SK-N-SH treated with all-trans-retinoic acid at 6 μM for 48 hours (cell line): ENCODE measurements around the gene ARMC2.

Experiments used
- ATAC-seq: fragments of 200-7000 bp; cut with Tn5 transposase; 3 replicates; pipeline ENCODE4 v1.9.1; 2020; ENCODE audit warnings: mild to moderate bottlenecking, moderate library complexity
- ARNTL ChIP-seq: fragments of 450-650 bp; formaldehyde crosslinking; IDR thresholded peaks from 2 replicates; pipeline ENCODE4 v1.5.0; 2020; ENCODE audit warnings: low read depth, mild to moderate bottlenecking, moderate library complexity, borderline replicate concordance
- BACH2 ChIP-seq: fragments of 250-450 bp; sonication (Bioruptor Pico); IDR thresholded peaks from 2 replicates; pipeline ENCODE4 v1.9.0; 2021; ENCODE audit warnings: mild to moderate bottlenecking, borderline replicate concordance
- CSDC2 ChIP-seq: fragments of 250-450 bp; sonication (Bioruptor Pico); IDR thresholded peaks from 2 replicates; pipeline ENCODE4 v1.5.0; 2020; ENCODE audit warnings: mild to moderate bottlenecking, moderate library complexity
- ESRRG ChIP-seq: fragments of 250-450 bp; sonication (Bioruptor Pico); IDR thresholded peaks from 2 replicates; pipeline ENCODE4 v1.6.1; 2021; ENCODE audit warnings: mild to moderate bottlenecking
- GLIS3 ChIP-seq: fragments of 250-450 bp; sonication (Bioruptor Pico); IDR thresholded peaks from 2 replicates; pipeline ENCODE4 v1.5.0; 2020; ENCODE audit warnings: mild to moderate bottlenecking, moderate library complexity
- ISL1 ChIP-seq: fragments of 250-450 bp; sonication (Bioruptor Pico); IDR thresholded peaks from 2 replicates; pipeline ENCODE4 v2.1.2; 2022; ENCODE audit warnings: mild to moderate bottlenecking, moderate library complexity
- OSR1 ChIP-seq: fragments of 250-450 bp; sonication (Bioruptor Pico); IDR thresholded peaks from 2 replicates; pipeline ENCODE4 v1.8.0; 2022; ENCODE audit warnings: moderate library complexity, mild to moderate bottlenecking, inconsistent platforms
- PPARA ChIP-seq: fragments of 250-450 bp; sonication (Bioruptor Pico); IDR thresholded peaks from 2 replicates; pipeline ENCODE4 v1.5.0; 2020; ENCODE audit warnings: mild to moderate bottlenecking, borderline replicate concordance
- RARB ChIP-seq: fragments of 250-450 bp; sonication (Bioruptor Pico); IDR thresholded peaks from 2 replicates; pipeline ENCODE4 v1.8.0; 2021; ENCODE audit warnings: mild to moderate bottlenecking, moderate library complexity
- SNAI2 ChIP-seq: fragments of 250-450 bp; sonication (Bioruptor Pico); IDR thresholded peaks from 2 replicates; pipeline ENCODE4 v1.5.0; 2020; ENCODE audit warnings: mild to moderate bottlenecking, moderate library complexity
- TCF4 ChIP-seq: fragments of 250-450 bp; sonication (Bioruptor Pico); IDR thresholded peaks from 2 replicates; pipeline ENCODE4 v1.8.0; 2021; ENCODE audit warnings: mild to moderate bottlenecking, moderate library complexity, borderline replicate concordance
- TOX ChIP-seq: fragments of 250-450 bp; sonication (Bioruptor Pico); IDR thresholded peaks from 2 replicates; pipeline ENCODE4 v1.8.0; 2021; ENCODE audit warnings: mild to moderate bottlenecking, moderate library complexity, borderline replicate concordance
- ZC3H10 ChIP-seq: fragments of 250-450 bp; sonication (Bioruptor Pico); IDR thresholded peaks from 2 replicates; pipeline ENCODE4 v1.5.1; 2021; ENCODE audit warnings: mild to moderate bottlenecking, moderate library complexity
- ZFP3 ChIP-seq: fragments of 250-450 bp; sonication (Bioruptor Pico); IDR thresholded peaks from 2 replicates; pipeline ENCODE4 v1.5.0; 2020; ENCODE audit warnings: mild to moderate bottlenecking, moderate library complexity
- ZNF565 ChIP-seq: fragments of 450-650 bp; formaldehyde crosslinking; conservative IDR thresholded peaks from 2 replicates; pipeline ENCODE4 v1.5.0; 2020; ENCODE audit warnings: low read depth, mild to moderate bottlenecking, moderate library complexity
- ZNF70 ChIP-seq: fragments of 450-650 bp; formaldehyde crosslinking; IDR thresholded peaks from 2 replicates; pipeline ENCODE4 v1.5.0; 2020; ENCODE audit warnings: mild to moderate bottlenecking, moderate library complexity
- ZNF8 ChIP-seq: fragments of 450-650 bp; formaldehyde crosslinking; IDR thresholded peaks from 2 replicates; pipeline ENCODE4 v1.5.0; 2020; ENCODE audit warnings: mild to moderate bottlenecking, moderate library complexity
- TF ChIP-seq, protein P1 (sequence below): fragments of 250-450 bp; sonication (Bioruptor Pico); IDR thresholded peaks from 2 replicates; pipeline ENCODE4 v1.8.0; 2021; ENCODE audit warnings: low read depth, mild to moderate bottlenecking, moderate library complexity, borderline replicate concordance
- TF ChIP-seq, protein P2 (sequence below): fragments of 250-450 bp; sonication (Bioruptor Pico); IDR thresholded peaks from 2 replicates; pipeline ENCODE4 v1.5.0; 2020; ENCODE audit warnings: mild to moderate bottlenecking, moderate library complexity
- TF ChIP-seq, protein P3 (sequence below): fragments of 250-450 bp; sonication (Bioruptor Pico); IDR thresholded peaks from 2 replicates; pipeline ENCODE4 v1.5.1; 2021; ENCODE audit warnings: mild to moderate bottlenecking, moderate library complexity
- TF ChIP-seq, protein P4 (sequence below): fragments of 250-450 bp; sonication (Bioruptor Pico); IDR thresholded peaks from 2 replicates; pipeline ENCODE4 v1.8.0; 2020; ENCODE audit warnings: mild to moderate bottlenecking, moderate library complexity, borderline replicate concordance
- TF ChIP-seq, protein P5 (sequence below): fragments of 250-450 bp; sonication (Bioruptor Pico); IDR thresholded peaks from 2 replicates; pipeline ENCODE4 v1.5.1; 2020; ENCODE audit warnings: low read depth, mild to moderate bottlenecking, moderate library complexity

Gene ARMC2

DNA sequence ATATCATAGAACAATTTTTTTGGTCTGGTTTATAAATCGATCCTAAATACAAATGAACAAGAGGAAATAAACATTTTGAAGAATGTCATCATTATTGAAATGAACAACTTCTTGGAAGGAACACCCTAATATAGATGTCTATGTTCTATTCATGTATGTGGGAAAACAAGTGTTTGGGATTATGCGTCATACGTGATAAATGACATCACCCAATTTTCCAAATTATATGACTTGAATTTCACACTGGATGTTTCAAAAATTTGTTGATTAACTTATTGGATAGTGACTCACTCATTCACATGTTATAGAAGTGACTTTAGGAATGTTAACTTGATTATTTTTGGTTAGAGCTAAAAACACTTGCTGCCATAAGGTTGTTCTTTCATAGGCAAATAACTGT lies 18.6 kb downstream of the ARMC2 start:
- no peak for TF ChIP-seq TOX
- TF ChIP-seq SNAI2 (CRISPR knock-in tag) = no peak
- no peak for TF ChIP-seq ARNTL (CRISPR knock-in tag)
- TF ChIP-seq ESRRG = no peak
- TF ChIP-seq RARB (CRISPR knock-in tag) = no peak
- no peak for TF ChIP-seq GLIS3 (CRISPR knock-in tag)
- TF ChIP-seq, protein P1, sequence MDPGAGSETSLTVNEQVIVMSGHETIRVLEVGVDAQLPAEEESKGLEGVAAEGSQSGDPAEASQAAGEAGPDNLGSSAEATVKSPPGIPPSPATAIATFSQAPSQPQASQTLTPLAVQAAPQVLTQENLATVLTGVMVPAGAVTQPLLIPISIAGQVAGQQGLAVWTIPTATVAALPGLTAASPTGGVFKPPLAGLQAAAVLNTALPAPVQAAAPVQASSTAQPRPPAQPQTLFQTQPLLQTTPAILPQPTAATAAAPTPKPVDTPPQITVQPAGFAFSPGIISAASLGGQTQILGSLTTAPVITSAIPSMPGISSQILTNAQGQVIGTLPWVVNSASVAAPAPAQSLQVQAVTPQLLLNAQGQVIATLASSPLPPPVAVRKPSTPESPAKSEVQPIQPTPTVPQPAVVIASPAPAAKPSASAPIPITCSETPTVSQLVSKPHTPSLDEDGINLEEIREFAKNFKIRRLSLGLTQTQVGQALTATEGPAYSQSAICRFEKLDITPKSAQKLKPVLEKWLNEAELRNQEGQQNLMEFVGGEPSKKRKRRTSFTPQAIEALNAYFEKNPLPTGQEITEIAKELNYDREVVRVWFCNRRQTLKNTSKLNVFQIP = no peak
- TF ChIP-seq ZFP3 (CRISPR knock-in tag) = no peak
- no peak for TF ChIP-seq ZNF8
- TF ChIP-seq ISL1 = no peak
- no peak for TF ChIP-seq BACH2 (CRISPR knock-in tag)
- no peak for TF ChIP-seq CSDC2
- TF ChIP-seq, protein P2, sequence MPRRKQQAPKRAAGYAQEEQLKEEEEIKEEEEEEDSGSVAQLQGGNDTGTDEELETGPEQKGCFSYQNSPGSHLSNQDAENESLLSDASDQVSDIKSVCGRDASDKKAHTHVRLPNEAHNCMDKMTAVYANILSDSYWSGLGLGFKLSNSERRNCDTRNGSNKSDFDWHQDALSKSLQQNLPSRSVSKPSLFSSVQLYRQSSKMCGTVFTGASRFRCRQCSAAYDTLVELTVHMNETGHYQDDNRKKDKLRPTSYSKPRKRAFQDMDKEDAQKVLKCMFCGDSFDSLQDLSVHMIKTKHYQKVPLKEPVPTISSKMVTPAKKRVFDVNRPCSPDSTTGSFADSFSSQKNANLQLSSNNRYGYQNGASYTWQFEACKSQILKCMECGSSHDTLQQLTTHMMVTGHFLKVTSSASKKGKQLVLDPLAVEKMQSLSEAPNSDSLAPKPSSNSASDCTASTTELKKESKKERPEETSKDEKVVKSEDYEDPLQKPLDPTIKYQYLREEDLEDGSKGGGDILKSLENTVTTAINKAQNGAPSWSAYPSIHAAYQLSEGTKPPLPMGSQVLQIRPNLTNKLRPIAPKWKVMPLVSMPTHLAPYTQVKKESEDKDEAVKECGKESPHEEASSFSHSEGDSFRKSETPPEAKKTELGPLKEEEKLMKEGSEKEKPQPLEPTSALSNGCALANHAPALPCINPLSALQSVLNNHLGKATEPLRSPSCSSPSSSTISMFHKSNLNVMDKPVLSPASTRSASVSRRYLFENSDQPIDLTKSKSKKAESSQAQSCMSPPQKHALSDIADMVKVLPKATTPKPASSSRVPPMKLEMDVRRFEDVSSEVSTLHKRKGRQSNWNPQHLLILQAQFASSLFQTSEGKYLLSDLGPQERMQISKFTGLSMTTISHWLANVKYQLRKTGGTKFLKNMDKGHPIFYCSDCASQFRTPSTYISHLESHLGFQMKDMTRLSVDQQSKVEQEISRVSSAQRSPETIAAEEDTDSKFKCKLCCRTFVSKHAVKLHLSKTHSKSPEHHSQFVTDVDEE = no peak
- TF ChIP-seq PPARA = no peak
- TF ChIP-seq ZNF70 (CRISPR knock-in tag) = no peak
- no peak for TF ChIP-seq ZNF565
- TF ChIP-seq TCF4 (CRISPR knock-in tag) = no peak
- TF ChIP-seq ZC3H10 = no peak
- TF ChIP-seq, protein P3, sequence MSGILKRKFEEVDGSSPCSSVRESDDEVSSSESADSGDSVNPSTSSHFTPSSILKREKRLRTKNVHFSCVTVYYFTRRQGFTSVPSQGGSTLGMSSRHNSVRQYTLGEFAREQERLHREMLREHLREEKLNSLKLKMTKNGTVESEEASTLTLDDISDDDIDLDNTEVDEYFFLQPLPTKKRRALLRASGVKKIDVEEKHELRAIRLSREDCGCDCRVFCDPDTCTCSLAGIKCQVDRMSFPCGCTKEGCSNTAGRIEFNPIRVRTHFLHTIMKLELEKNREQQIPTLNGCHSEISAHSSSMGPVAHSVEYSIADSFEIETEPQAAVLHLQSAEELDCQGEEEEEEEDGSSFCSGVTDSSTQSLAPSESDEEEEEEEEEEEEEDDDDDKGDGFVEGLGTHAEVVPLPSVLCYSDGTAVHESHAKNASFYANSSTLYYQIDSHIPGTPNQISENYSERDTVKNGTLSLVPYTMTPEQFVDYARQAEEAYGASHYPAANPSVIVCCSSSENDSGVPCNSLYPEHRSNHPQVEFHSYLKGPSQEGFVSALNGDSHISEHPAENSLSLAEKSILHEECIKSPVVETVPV = no peak
- TF ChIP-seq, protein P4, sequence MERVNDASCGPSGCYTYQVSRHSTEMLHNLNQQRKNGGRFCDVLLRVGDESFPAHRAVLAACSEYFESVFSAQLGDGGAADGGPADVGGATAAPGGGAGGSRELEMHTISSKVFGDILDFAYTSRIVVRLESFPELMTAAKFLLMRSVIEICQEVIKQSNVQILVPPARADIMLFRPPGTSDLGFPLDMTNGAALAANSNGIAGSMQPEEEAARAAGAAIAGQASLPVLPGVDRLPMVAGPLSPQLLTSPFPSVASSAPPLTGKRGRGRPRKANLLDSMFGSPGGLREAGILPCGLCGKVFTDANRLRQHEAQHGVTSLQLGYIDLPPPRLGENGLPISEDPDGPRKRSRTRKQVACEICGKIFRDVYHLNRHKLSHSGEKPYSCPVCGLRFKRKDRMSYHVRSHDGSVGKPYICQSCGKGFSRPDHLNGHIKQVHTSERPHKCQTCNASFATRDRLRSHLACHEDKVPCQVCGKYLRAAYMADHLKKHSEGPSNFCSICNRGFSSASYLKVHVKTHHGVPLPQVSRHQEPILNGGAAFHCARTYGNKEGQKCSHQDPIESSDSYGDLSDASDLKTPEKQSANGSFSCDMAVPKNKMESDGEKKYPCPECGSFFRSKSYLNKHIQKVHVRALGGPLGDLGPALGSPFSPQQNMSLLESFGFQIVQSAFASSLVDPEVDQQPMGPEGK (CRISPR knock-in tag) = no peak
- TF ChIP-seq, all 23 proteins: peak for 0
- ATAC-seq = no peak

DNA sequence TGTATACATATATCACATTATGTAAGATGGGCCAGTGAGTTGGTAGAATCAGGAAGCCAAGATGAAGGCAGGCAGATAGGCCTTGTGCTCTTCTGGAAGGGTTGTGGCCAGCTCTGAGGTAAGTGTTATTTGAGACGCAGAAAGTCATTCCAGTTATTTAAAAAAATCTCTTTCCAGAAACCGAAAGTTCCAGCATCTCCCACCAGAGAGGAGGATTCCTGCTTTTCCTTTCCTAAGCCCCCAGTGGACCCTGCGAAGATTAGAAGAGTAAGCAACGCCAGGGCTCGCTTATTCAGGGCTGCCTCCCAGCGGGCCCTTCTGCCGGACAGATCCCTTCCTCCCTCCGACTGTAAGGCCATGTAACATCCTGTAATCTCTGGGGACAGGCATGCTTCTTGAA lies 20.4 kb downstream of the ARMC2 start:
- TF ChIP-seq, protein P5, sequence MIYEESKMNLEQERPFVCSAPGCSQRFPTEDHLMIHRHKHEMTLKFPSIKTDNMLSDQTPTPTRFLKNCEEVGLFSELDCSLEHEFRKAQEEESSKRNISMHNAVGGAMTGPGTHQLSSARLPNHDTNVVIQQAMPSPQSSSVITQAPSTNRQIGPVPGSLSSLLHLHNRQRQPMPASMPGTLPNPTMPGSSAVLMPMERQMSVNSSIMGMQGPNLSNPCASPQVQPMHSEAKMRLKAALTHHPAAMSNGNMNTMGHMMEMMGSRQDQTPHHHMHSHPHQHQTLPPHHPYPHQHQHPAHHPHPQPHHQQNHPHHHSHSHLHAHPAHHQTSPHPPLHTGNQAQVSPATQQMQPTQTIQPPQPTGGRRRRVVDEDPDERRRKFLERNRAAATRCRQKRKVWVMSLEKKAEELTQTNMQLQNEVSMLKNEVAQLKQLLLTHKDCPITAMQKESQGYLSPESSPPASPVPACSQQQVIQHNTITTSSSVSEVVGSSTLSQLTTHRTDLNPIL = no peak
- TF ChIP-seq OSR1 (CRISPR knock-in tag) (no peak), ARNTL (CRISPR knock-in tag) (no peak), SNAI2 (CRISPR knock-in tag) (no peak)
- TF ChIP-seq, protein P4 (CRISPR knock-in tag) = no peak
- TF ChIP-seq, all 23 proteins: peak for 0
- no peak for ATAC-seq

DNA sequence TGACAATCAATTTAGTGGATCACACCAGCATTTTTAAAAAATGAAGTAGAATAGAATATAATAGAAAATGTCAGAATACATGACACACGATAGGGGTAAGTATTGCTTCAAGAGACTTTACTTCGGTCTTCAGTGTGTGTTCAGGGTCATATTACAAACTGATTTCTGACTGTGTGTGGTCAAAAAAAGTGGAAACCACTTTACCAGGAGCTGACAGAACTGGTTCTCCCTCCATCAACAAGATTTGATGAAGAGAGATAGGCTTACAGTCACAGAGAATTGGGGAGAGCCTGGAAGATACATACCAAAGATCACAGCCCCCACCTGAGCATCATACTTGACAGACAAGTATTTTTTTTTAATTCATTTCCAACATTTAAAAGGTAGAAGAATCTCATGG lies 21.7 kb downstream of the ARMC2 start:
- no peak for ATAC-seq

More for the DNA sequence above, 21.7 kb downstream of the ARMC2 start:
- TF ChIP-seq TOX (no peak), RARB (CRISPR knock-in tag) (no peak), OSR1 (CRISPR knock-in tag) (no peak)
- TF ChIP-seq, protein P3 = no peak
- TF ChIP-seq, protein P4 (CRISPR knock-in tag) = no peak
- TF ChIP-seq, all 23 proteins: peak for 0
